Measurements from ENCODE around the gene STARD3NL. TPM values are rescaled to one million over a fixed set of nuclear protein-coding genes. Genes with fewer than 3 reads are reported as not detected.
"Not testable (repeated sequence)": the region's sequence is repeated elsewhere in the genome, so short reads cannot be mapped to it uniquely, and the experiment has no call there.

The STARD3NL gene
- total RNA-seq, 4 donors from 2014 or later, result 4.1 to 22.1 (median 17.9) TPM

DNA sequence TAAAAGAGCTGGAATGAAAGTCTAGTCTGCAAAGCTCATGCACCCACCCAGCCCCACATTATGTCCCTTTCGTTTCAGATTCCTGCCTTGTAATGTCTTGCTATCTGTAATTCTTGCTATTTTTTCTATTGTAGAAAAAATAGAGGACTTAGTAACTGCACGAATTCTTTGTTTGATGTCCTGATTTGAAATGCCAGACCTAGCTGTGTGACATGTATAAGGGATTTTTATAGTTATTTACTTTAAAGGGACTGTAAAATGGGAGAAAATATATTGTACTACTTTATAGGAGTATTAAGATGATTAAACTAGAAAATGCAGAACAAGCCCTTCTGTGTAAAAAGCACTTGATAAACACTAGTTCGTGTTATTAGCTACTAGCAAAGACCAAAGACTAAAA is 63.0 kb downstream of the STARD3NL start:
- H3K36me3 ChIP-seq, result no peaks in the 10 kb centered on the region
- no peaks in the 10 kb centered on the region for H3K9me3 ChIP-seq
- H3K27ac ChIP-seq, result no peak overlapping the region
- H3K27me3 ChIP-seq, result peaks cover 0 to 3% (median 0%) of the 10 kb centered on the region in 4 donors
- no peak overlapping the region for H3K4me3 ChIP-seq
- H3K4me1 ChIP-seq, result no peaks in the 10 kb centered on the region
- DNase-seq, result no peak
- intact Hi-C loops (cut with DNase I), result no loop called here
- 66 to 72% methylated on average over 3 of the region's 3 CpGs for WGBS, 2 donors
- TF ChIP-seq, protein P1, sequence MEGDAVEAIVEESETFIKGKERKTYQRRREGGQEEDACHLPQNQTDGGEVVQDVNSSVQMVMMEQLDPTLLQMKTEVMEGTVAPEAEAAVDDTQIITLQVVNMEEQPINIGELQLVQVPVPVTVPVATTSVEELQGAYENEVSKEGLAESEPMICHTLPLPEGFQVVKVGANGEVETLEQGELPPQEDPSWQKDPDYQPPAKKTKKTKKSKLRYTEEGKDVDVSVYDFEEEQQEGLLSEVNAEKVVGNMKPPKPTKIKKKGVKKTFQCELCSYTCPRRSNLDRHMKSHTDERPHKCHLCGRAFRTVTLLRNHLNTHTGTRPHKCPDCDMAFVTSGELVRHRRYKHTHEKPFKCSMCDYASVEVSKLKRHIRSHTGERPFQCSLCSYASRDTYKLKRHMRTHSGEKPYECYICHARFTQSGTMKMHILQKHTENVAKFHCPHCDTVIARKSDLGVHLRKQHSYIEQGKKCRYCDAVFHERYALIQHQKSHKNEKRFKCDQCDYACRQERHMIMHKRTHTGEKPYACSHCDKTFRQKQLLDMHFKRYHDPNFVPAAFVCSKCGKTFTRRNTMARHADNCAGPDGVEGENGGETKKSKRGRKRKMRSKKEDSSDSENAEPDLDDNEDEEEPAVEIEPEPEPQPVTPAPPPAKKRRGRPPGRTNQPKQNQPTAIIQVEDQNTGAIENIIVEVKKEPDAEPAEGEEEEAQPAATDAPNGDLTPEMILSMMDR (IDR thresholded peaks at IDR 0.05), result no peak
- TF ChIP-seq POLR2A (IDR thresholded peaks at IDR 0.05), result no peak

DNA sequence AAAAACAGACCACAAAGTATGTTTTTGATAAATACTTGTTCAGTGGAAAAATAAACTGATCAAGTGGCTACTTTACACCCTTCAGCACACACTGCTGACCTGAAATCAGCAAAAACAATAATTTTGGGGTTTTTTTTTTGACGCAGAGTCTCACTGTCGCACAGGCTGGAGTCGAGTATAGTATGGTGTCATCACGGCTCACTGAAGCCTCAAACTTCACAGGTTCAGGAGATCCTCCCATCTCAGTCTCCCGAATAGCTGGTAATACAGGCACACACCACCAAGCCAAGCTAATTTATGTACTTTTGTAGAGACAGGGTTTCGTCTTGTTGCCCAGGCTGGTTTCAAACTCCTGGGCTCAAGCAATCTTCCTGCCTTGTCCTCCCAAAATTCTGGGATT is 64.8 kb downstream of the STARD3NL start:
- no peaks in the 10 kb centered on the region for H3K9me3 ChIP-seq
- no peak overlapping the region for H3K4me3 ChIP-seq
- H3K36me3 ChIP-seq, result no peaks in the 10 kb centered on the region
- H3K27me3 ChIP-seq, result peaks cover 0 to 3% (median 0%) of the 10 kb centered on the region in 4 donors
- TF ChIP-seq, protein P1 (IDR thresholded peaks at IDR 0.05), result no peak
- no peak for TF ChIP-seq POLR2A (IDR thresholded peaks at IDR 0.05)
- 84 to 90% methylated on average over 6 of the region's 6 CpGs for WGBS, 2 donors
- intact Hi-C loops (cut with DNase I), result no loop called here
- no peak overlapping the region for H3K27ac ChIP-seq
- H3K4me1 ChIP-seq, result no peaks in the 10 kb centered on the region
- DNase-seq, result no peak

DNA sequence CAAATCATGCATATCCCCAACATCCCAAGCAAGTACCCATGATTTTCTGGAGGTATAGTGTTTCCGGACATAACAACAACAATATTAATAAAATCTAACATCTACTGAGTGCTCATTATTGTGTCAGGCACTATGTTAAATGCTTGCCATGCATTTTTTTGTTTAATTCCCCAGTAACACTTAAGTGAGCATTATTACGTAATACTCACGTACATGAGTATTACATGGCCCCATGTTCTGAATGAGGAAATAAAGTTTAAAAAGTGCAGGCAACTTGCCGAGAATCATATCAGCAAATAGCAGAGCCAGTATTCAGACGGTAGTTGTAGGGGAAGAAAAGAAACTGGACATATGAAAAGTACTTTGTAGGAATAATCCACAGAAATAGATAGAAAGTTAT is 65.3 kb downstream of the STARD3NL start:
- H3K27me3 ChIP-seq; H3K27ac ChIP-seq; DNase-seq; H3K4me1 ChIP-seq; intact Hi-C loops (cut with DNase I); H3K36me3 ChIP-seq; H3K9me3 ChIP-seq; H3K4me3 ChIP-seq: not testable (repeated sequence)
- 62 to 68% methylated on average over 5 of the region's 5 CpGs for WGBS, 2 donors

DNA sequence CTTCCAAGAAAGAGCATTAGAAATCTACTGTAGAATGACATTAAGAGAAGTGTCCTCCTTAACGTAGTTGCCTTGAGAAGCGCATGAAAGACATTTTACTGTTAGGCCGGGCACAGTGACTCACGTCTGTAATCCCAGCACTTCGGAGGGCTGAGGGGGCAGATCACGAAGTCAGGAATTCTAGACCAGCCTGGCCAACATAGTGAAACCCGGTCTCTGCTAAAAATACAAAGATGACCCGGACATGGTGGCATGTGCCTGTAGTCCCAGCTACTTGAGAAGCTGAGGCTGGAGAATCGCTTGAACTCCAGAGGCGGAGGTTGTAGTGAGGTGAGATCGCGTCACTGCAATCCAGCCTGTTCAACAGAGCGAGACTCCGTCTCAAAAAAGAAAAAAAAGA is 66.5 kb downstream of the STARD3NL start:
- Histone ChIP-seq H3K36me3 (no peaks in the 10 kb centered on the region), H3K4me1 (no peaks in the 10 kb centered on the region), H3K4me3 (no peak overlapping the region), H3K27ac (no peak overlapping the region), H3K27me3 (peaks cover 0 to 3% (median 0%) of the 10 kb centered on the region in 4 donors), H3K9me3 (no peaks in the 10 kb centered on the region)
- DNase-seq, result no peak
- 84 to 90% methylated on average over 13 to 14 of the region's 14 CpGs for WGBS, 2 donors
- intact Hi-C loops (cut with DNase I), result no loop called here
- TF ChIP-seq POLR2A (IDR thresholded peaks at IDR 0.05), result no peak
- TF ChIP-seq, protein P1 (IDR thresholded peaks at IDR 0.05), result no peak

DNA sequence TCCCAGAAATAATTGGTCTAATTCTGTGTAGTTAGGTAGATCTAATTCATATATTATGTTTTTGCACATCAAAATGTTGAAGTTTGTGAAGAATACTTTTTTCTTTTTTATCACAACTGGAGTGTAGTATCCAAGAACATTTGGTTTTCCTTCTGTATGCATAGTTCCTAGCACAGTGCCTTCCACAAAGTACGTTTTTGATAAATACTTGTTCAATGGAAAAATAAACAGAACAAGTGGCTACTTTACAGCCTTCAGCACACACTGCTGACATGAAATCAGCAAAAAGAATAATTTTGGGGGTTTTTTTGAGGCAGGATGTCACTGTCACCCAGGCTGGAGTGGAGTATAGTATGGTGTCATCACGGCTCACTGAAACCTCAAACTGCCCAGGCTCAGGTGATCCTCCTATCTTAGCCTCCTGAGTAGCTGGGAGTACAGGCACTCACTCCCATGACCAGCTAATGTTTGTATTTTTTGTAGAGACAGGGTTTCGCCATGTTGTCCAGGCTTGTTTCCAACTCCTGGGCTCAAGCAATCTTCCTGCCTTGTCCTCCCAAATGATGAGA is 67.4 kb downstream of the STARD3NL start:
- no peak overlapping the region for H3K4me3 ChIP-seq
- H3K4me1 ChIP-seq, result no peaks in the 10 kb centered on the region
- DNase-seq, result no peak
- peaks cover 0 to 3% (median 0%) of the 10 kb centered on the region in 4 donors for H3K27me3 ChIP-seq
- H3K9me3 ChIP-seq, result no peaks in the 10 kb centered on the region
- intact Hi-C loops (cut with DNase I), result no loop called here
- H3K27ac ChIP-seq, result no peak overlapping the region
- WGBS, 2 donors, result 58 to 68% methylated on average over 3 of the region's 3 CpGs
- H3K36me3 ChIP-seq, result no peaks in the 10 kb centered on the region
- TF ChIP-seq POLR2A (IDR thresholded peaks at IDR 0.05), result no peak
- TF ChIP-seq, protein P1 (IDR thresholded peaks at IDR 0.05), result no peak

DNA sequence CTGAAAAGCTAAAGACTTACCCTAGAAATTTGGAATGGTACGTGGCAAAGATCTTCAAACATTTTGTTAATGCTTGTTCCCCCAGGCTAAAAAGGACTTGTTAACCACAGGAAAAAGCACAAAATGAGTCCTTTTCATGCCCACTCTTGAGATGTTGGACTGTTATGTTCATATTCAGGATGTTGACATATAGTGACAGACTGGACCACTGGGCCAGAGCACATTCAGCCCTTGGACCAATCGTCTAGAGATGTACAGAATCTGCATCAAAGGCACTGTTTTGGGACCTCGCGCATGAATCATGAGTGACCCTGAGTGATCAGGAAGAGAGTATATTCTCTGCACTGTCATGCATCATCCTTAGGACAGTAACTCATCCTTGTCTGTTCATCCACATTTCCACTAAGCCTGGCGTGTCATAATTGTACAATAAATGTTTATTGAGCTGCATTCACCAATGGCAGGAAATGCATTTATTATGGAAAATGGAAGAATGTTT is 70.1 kb downstream of the STARD3NL start:
- intact Hi-C loops (cut with DNase I), result no loop called here
- 88 to 92% methylated on average over 4 to 5 of the region's 5 CpGs for WGBS, 2 donors

DNA sequence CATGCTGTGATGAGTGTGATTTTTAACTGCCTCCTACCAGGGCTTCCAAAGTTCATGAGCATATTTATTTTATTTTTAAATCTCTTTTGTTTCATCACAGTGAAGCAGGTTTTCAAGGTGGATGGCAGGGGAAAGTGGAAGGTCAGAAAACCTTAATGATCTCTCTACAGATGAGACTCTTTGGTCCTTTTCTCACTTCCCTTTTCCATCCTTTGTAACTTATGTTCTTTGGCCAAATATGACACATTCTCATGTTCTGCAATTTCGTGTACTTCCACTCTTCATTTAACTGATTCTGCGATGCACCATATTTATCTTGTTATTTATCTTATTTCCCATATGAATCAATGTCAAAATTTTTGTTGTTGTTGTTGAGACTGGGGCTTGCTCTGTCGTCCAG is 71.8 kb downstream of the STARD3NL start:
- DNase-seq; intact Hi-C loops (cut with DNase I): not testable (repeated sequence)
- WGBS, 2 donors, result 50 to 58% methylated on average over 3 of the region's 3 CpGs

More for the DNA sequence above, 70.1 kb downstream of the STARD3NL start:
- Histone ChIP-seq H3K27me3 (peaks cover 0 to 1% (median 0%) of the 10 kb centered on the region in 4 donors), H3K9me3 (no peaks in the 10 kb centered on the region), H3K27ac (no peak overlapping the region), H3K36me3 (no peaks in the 10 kb centered on the region), H3K4me1 (no peaks in the 10 kb centered on the region), H3K4me3 (no peak overlapping the region)
- no peak for TF ChIP-seq POLR2A (IDR thresholded peaks at IDR 0.05)
- TF ChIP-seq, protein P1 (IDR thresholded peaks at IDR 0.05), result no peak
- DNase-seq, result no peak

More for the DNA sequence above, 71.8 kb downstream of the STARD3NL start:
- H3K27me3 ChIP-seq, H3K36me3 ChIP-seq, H3K27ac ChIP-seq, H3K9me3 ChIP-seq, H3K4me3 ChIP-seq, H3K4me1 ChIP-seq: not testable (repeated sequence)

Measured in esophagus squamous epithelium (tissue), 5 donors.